Duodenal mucosa (tissue), 2 donors: Measurements from ENCODE around the gene FCER1G.

Source experiments
- H3K27ac ChIP-seq: one replicate; pipeline ENCODE4 v1.7.0; 2013; ENCODE audit warnings: low read depth, low read length
- H3K27me3 ChIP-seq, 2 donors: one replicate each; pipeline ENCODE4 v1.7.0; 2013; ENCODE audit warnings: low read length in 2 of 2, control low read depth in 1 of 2; ENCODE audit not compliant: insufficient read depth in 2 of 2, control insufficient read depth in 1 of 2
- H3K36me3 ChIP-seq, 2 donors: one replicate each; pipeline ENCODE4 v1.7.0; 2013; ENCODE audit warnings: low read length in 2 of 2, control low read depth in 1 of 2; ENCODE audit not compliant: insufficient read depth in 2 of 2, control insufficient read depth in 1 of 2
- H3K4me1 ChIP-seq, 2 donors: one replicate each; pipeline ENCODE4 v1.7.0; 2013; ENCODE audit warnings: low read length in 2 of 2, control low read depth in 1 of 2; ENCODE audit not compliant: insufficient read depth in 2 of 2, control insufficient read depth in 1 of 2
- H3K4me3 ChIP-seq, 2 donors: one replicate each; pipeline ENCODE4 v1.7.0; 2013; ENCODE audit warnings: low read length in 2 of 2, low read depth in 1 of 2
- H3K9ac ChIP-seq, 2 donors: one replicate each; pipeline ENCODE4 v1.7.0; 2013; ENCODE audit warnings: low read length in 2 of 2, low read depth in 1 of 2
- H3K9me3 ChIP-seq, 2 donors: one replicate each; pipeline ENCODE4 v1.7.0; 2013; ENCODE audit warnings: low read length in 2 of 2, control low read depth in 1 of 2; ENCODE audit not compliant: control insufficient read depth in 1 of 2

Gene FCER1G

DNA sequence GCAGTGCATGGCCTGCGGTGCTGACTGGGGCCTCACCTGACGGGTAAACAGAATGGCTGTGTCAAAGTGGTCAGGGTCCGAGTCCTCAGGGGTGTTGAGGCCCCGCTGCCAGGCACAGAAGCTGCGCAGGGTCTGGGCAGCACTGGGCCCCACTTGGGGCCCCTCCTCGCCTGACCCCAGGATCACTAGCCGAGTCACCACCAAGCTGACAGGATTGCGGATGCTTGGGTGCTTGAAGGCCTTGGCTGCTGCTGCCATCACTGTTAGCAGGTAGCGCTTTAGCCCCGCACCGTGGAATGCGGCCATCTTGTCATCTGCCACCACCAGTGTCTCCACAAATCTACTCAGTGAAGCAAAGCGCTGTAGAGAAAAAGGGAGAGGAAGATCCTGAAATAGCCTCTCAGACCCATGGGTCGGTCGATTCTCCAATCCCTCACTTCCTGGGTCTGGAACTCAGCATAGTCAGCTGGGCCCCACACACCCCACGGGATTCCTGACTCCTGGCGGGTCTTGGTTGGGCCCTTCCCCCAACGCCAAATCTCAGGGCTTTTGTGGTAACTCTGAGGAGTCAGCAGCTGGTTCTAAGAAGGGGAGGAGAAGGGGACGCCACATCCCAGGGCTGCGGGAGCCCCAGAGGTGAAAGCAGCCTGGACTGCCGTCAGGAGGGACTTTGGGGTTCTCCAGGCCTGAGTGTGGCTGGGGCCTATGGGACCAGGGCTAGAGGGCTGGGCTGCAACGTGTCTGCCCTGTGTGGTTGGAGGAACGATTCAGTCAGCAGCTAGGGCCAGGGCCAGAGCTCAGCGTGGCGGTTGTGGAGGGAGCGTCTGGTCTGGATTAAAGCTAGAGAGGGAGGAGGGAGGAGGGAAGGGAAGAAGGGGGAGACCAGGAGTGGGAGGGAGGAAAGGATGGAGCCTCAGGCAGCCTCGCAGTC, 18.3 kb upstream of the FCER1G start:
- no peaks in the 10 kb centered on the region for H3K27me3 ChIP-seq
- H3K27ac ChIP-seq: peak overlapping the region; percentile 64
- no peaks in the 10 kb centered on the region for H3K9me3 ChIP-seq
- H3K36me3 ChIP-seq: no peaks in the 10 kb centered on the region
- H3K9ac ChIP-seq: peak overlapping the region; percentile 32 to 36
- H3K4me1 ChIP-seq: peaks cover 48 to 61% of the 10 kb centered on the region in 2 donors
- peak overlapping the region; percentile 31 to 50 for H3K4me3 ChIP-seq

DNA sequence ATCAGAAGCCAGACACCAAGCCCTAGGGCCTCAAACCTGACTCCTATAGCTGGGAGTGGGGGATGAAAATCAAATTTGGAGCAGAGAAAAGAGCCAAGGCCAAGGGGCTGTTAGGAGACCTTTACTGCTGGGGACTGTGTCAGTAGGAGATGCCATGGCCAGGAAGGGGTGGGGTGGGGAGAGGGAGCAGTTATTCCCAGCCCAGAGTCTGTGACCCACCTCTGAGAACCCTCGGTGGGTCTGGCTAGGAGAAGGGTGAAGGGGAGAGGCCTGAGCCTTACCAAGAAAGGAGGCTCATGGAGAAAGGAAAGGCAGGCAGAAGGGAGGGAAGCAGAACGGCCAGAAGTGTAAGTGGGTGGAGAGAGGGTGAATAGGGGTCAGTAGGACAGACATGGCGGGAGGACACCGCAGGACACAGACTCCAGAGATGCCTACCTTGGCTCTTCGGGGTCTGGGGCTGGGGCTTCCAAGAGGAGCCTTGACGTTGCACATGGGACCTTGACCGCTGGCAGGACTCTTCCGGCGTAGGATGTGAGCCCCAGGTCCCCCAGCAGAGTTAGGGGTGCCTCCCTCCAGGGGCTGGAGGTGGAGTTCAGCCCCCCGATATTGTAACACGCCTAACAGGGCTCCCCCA, 17.4 kb upstream of the FCER1G start:
- Histone ChIP-seq H3K9ac (peak overlapping the region; percentile 36 to 38), H3K36me3 (no peaks in the 10 kb centered on the region), H3K4me1 (peaks cover 49 to 62% of the 10 kb centered on the region in 2 donors), H3K9me3 (no peaks in the 10 kb centered on the region), H3K27ac (peak overlapping the region; percentile 64), H3K27me3 (no peaks in the 10 kb centered on the region), H3K4me3 (peak overlapping the region; percentile 42 to 50)

DNA sequence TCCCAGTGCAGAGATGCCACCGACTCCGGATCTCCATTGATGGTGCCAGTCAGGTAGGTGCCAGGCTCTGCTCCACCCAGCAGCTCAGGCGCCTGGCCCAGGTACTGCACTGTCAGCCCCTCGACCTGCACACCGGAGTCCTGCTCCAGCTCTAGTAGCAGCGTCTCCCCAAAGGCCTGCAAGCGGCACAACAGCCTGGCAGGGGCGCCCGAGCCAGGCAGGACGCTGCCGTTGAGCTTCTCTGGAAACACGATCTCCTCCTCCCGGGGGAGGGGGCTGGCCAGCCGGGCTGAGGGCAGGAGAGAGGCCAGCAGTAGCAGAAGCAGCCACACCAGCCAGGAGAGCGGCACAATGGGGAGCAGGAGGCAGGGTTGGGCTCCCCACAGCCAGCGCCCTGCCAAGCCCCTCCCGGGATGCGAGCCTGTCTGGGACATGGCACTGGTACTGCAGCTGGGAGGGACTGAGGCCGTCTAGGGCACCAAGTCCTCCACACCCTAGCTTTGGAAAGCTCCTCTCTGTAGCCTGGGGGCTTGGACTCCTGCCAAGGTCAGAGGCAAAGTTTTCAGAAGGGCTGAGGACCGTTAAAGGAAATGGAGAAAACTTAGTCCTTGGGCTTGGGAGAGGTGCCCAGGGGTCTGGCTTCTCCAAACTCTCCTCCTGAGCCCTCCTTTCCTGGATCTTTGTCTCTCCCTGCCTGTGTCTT, 16.8 kb upstream of the FCER1G start:
- Histone ChIP-seq H3K9me3 (no peaks in the 10 kb centered on the region), H3K27ac (peak overlapping the region; percentile 65), H3K4me1 (peaks cover 46 to 59% of the 10 kb centered on the region in 2 donors), H3K27me3 (no peaks in the 10 kb centered on the region), H3K4me3 (peak overlapping the region; percentile 42 to 50), H3K36me3 (peaks cover 0 to 1% of the 10 kb centered on the region in 2 donors), H3K9ac (peak overlapping the region; percentile 36 to 38)

DNA sequence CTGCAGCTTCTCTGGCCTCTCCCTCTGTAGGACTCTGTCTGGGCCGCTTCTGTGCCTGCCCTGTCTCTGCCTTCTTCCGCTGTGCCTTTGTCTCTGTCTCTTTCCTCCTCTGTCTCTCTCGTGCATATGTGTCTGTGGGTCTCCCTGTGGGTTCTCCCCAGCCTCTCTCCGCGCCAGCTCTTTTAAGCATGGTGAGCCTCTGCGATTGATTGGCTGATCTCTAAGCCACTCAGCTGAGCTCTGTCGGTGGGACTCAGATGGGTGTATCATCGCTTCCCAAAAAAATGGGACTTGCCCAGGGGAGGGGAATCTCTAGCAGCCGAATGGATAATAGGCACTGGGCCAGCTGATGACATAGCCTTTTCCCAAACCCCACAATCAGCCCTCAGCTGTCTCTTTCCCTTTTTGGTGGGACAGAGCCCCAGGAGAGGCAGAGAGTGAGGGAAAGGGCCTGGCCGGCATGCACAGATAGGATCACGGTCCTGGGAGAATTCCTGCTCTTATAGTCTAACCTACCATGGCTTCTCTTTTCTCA, 16.1 kb upstream of the FCER1G start, which contains the start of gene ADAMTS4:
ADAMTS4 (minus strand) TSS at position 158 of the 535 bp plus-strand sequence. CDS start 427 bp downstream, outside the sequence.
- Histone ChIP-seq H3K27ac (peak within 1 kb of the TSS; percentile 97), H3K9ac (peak within 1 kb of the TSS; percentile 38 to 40), H3K4me1 (peaks cover 52 to 63% of the 10 kb centered on the region in 2 donors), H3K4me3 (peak within 1 kb of the TSS; percentile 42 to 50), H3K9me3 (no peaks in the 10 kb centered on the region), H3K27me3 (no peaks in the 10 kb centered on the region), H3K36me3 (peaks cover 4 to 7% of the 10 kb centered on the region in 2 donors)

DNA sequence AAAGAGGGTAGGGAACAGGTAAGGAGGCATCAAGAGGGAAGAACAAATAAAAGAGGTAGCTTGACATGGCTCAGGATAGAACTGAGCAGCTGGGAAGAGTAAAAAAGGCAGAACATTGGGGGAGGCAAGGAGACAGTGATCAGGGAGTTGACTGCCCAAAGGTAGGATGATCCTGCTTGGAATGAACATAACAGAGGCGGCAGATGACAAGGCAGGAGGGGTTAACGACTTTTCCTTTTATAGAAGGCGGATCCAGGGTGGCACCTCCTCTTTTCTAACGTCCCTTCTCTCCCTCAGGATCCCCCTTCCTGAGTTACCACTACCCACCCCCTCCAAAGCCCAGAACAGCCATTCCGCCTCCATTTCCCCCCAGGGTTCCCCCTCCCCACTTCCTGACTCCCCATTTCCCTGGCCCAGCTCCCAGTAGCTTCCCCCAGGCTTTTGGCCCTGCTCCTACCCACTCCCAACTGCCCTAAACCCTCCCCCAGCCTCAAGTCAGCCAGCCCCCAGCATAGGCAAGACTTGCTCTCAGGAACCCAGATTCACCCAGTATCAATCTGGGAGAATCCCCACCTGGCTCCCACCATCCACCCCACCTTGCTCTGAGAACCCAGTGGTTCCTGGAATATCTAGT, 15.5 kb upstream of the FCER1G start:
- Histone ChIP-seq H3K4me3 (no peak overlapping the region), H3K27ac (peak overlapping the region; percentile 97), H3K36me3 (peaks cover 7 to 11% of the 10 kb centered on the region in 2 donors), H3K4me1 (peaks cover 57 to 63% of the 10 kb centered on the region in 2 donors), H3K9me3 (no peaks in the 10 kb centered on the region), H3K27me3 (no peaks in the 10 kb centered on the region), H3K9ac (peak overlapping the region in 1 of 2 donors; percentile 40)

DNA sequence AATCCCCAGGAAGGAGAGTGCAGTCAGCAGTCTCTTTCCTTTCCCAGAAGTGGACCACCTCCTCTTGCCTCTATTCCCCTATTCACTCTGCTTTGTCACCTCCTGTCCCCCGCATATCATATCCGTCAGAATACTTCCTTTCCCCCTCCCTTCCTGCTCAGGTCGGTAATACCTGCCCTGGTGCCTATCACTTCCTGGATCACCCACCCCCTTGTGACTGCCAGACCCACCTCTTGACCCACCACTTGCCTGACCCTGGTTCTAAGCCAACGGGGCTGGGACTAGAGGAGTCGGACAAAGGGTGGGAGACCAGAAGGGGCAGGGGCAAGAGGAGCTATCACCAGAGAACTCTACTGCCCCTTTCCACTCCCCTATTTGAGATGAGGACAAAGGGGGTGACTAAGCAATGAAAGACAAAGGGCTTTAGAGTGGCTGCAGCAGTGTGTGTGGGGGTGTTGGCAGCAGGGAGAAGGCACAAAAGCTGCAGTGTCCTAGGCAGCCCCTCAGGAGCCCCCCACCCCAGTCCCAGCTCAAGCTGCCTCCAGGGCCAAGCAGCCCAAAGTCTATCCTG, 14.6 kb upstream of the FCER1G start:
- Histone ChIP-seq H3K27me3 (no peaks in the 10 kb centered on the region), H3K27ac (peak overlapping the region; percentile 97), H3K4me1 (peaks cover 63% of the 10 kb centered on the region in 2 donors), H3K9me3 (no peaks in the 10 kb centered on the region), H3K9ac (peak overlapping the region in 1 of 2 donors; percentile 97), H3K4me3 (no peak overlapping the region), H3K36me3 (peaks cover 11 to 12% of the 10 kb centered on the region in 2 donors)

DNA sequence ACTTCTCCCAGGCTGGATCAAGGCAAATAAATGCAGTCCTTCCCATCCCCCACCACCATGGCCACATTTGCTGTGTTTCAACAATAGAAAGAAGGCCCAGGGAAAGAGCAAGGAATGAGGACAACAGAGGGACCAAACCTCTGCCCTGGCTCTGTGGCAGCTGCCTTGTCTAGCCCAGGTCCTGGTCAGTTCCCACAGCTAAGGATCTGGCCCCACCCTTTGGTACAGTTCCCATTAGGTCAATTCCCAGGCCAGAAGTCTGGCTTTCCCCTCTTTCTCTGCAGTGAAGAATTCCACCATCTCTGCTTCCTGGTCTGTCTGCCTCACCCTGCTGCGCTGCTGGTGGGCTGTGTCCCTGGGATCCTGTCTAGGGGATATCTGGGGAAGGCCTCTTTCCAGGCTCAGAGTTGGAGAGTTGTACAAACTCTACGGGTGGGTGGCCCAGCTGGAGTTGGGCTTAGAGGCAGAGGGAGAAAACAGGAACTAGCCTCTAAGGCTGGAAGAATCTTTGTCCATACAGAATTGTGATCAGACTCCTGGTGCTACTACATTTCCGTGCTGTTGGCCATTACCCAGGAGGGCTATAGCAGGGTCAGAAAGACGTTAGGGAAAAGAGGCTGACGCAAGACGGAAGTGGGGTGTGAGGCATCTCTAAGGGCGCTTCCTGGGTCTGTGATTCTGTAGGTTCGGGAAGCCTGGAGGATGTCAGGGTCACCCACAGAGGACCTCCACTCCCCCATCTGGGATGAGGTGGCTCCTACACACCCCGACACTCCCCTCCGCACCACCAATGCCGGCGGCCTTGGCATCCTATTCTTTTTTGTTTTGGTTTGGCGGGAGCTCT, 13.9 kb upstream of the FCER1G start:
- Histone ChIP-seq H3K4me3 (peak overlapping the region; percentile 93 to 97), H3K9ac (peak overlapping the region; percentile 81 to 97), H3K27ac (peak overlapping the region; percentile 97), H3K27me3 (no peaks in the 10 kb centered on the region), H3K36me3 (peaks cover 13 to 17% of the 10 kb centered on the region in 2 donors), H3K4me1 (peaks cover 59 to 65% of the 10 kb centered on the region in 2 donors), H3K9me3 (no peaks in the 10 kb centered on the region)

DNA sequence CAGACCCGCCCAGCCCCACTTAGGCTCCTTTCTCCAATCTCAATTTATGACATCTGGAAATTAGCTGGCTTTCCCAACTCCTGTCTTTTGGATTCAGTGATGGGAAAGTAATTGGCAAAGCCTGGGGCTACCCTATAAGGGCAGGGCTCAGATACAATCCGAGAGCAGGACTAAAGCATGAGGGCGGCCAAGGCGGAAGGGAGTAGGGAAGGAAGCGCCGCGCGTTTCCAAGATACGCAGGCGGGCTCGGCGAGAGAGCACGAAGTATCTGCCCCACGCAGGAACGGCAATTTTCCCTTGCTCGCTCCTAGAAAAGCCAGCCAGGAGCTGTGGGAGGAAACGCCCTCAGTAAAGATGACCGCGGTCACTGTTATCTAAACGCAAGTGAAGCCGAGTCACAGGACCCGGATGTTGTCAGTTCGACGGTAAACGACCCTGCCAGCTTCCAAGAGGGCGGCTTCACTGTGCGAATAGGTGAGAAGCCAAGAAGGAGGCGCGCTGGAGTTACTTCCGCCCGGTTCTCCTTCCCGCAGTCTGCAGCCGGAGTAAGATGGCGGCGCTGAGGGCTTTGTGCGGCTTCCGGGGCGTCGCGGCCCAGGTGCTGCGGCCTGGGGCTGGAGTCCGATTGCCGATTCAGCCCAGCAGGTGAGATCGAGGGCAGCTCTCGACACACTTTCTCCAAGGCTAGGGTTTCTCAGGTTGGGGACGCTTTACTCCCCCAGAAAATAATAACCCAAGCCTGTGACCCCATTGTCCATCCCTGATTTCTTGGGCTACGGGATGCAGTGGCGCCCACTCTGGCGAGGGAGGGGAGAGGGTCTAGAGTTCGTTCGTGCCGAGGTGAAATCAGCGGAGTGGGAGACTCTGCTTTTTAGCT, 13.0 kb upstream of the FCER1G start, which contains the start of gene NDUFS2:
NDUFS2 (plus strand) TSS at position 532 of the 877 bp plus-strand sequence; CDS start at position 551, 19 bp downstream.
- H3K27ac ChIP-seq: peak within 1 kb of the TSS; percentile 97
- H3K4me1 ChIP-seq: peaks cover 56 to 59% of the 10 kb centered on the region in 2 donors
- H3K4me3 ChIP-seq: peak within 1 kb of the TSS; percentile 93 to 97
- H3K9ac ChIP-seq: peak within 1 kb of the TSS; percentile 81 to 97
- no peaks in the 10 kb centered on the region for H3K9me3 ChIP-seq
- H3K27me3 ChIP-seq: no peaks in the 10 kb centered on the region
- peaks cover 22 to 26% of the 10 kb centered on the region in 2 donors for H3K36me3 ChIP-seq
